ENCODE measurements around the gene C15orf40. TPM values are rescaled to one million over a fixed set of nuclear protein-coding genes. Genes with fewer than 3 reads are reported as not detected.

Gene C15orf40
- total RNA-seq = 8.6 and 15.6 TPM in 2 replicates

GRCh38 chr15:83011271-83012075 lies at the start of gene C15orf40:
C15orf40 (minus strand) TSS chr15:83011639; CDS start chr15:83011607, 32 bp downstream.

GRCh38 chr15:82985688-82986441 lies 25.6 kb downstream of the C15orf40 start, which contains the start of gene RAMAC:
RAMAC (plus strand) TSS chr15:82986210; CDS start chr15:82989019, 2,809 bp downstream.

GRCh38 chr15:82952158-82953081 lies 59.0 kb downstream of the C15orf40 start, which contains the start of gene HOMER2:
HOMER2 (minus strand) TSS chr15:82952720; CDS start chr15:82952535, 185 bp downstream.

Other genes with a start within 250 kb of the C15orf40 start
- gene FSD2, start 205.6 kb downstream of the C15orf40 start, total RNA-seq = not detected in 2 replicates
- 5.0 and 5.5 TPM in 2 replicates for gene WHAMM, start 202.0 kb downstream of the C15orf40 start, total RNA-seq
- 9.7 and 11.4 TPM in 2 replicates for gene HOMER2, start 58.9 kb downstream of the C15orf40 start, total RNA-seq
- gene RAMAC, start 25.4 kb downstream of the C15orf40 start, total RNA-seq = 48.2 and 49.1 TPM in 2 replicates
- gene BTBD1, start 55.6 kb upstream of the C15orf40 start, total RNA-seq = 56.9 and 81.9 TPM in 2 replicates
- not detected in 2 replicates for gene TM6SF1, start 96.0 kb upstream of the C15orf40 start, total RNA-seq
- 17.3 and 21.0 TPM in 2 replicates for gene HDGFL3, start 196.2 kb upstream of the C15orf40 start, total RNA-seq